Body of pancreas (tissue), 4 donors: ENCODE measurements around the gene NPW. TPM values are rescaled to one million over a fixed set of nuclear protein-coding genes. Genes with fewer than 3 reads are reported as not detected.

Experiments
- ATAC-seq: fragments of 150-250 bp; one replicate; pipeline ENCODE4 v1.9.1; 2016
- DNase-seq, 4 donors: peaks; one replicate each; pipeline ENCODE4 v3.0.0-alpha.2; 2019
- H3K27ac ChIP-seq, 4 donors: fragments of 200-600 bp; sonication (generic); 1 replicate in 3 of 4; 2 replicates in 1 of 4; pipeline versions ENCODE4 v1.5.1 to v1.6.1; 2016 to 2019; ENCODE audit warnings: mild to moderate bottlenecking in 1 of 4, mixed read lengths in 1 of 4, moderate library complexity in 1 of 4
- H3K27me3 ChIP-seq, 2 donors: fragments of 200-600 bp; sonication (generic); one replicate each; pipeline ENCODE4 v1.6.0; 2016; ENCODE audit warnings: mild to moderate bottlenecking in 1 of 2
- H3K36me3 ChIP-seq, 2 donors: fragments of 200-600 bp; sonication (generic); replicated peaks in 1 of 2; 2 replicates each; pipeline ENCODE4 v1.5.1; 2016; ENCODE audit warnings: low read depth in 2 of 2; ENCODE audit not compliant: insufficient read depth in 1 of 2
- H3K4me1 ChIP-seq: fragments of 200-600 bp; sonication (generic); one replicate; pipeline ENCODE4 v1.6.0; 2016
- H3K4me3 ChIP-seq, 2 donors: fragments of 200-600 bp; sonication (generic); 1 replicate in 1 of 2; 2 replicates in 1 of 2; pipeline ENCODE4 v1.5.1; 2016 to 2019
- H3K9me3 ChIP-seq, 3 donors: fragments of 200-600 bp; sonication (generic); 1 replicate in 2 of 3; 2 replicates in 1 of 3; pipeline ENCODE4 v1.5.1; 2016
- CTCF ChIP-seq, 7 experiments: fragments of 450-650 bp in 4 of 7; fragments of 200-600 bp in 3 of 7; sonication (generic) in 3 of 7; IDR thresholded peaks; one replicate each; pipeline ENCODE4 v1.5.1; 2016 to 2019; ENCODE audit warnings: antibody characterized with exemption in 7 of 7
- POLR2A ChIP-seq, 3 donors: fragments of 450-650 bp; IDR thresholded peaks; one replicate each; pipeline ENCODE4 v1.6.1; 2016; ENCODE audit warnings: antibody characterized with exemption in 3 of 3, mild to moderate bottlenecking in 2 of 3
- WGBS, 2 donors: methylation state at CpG; one replicate each; pipeline ENCODE4 v1.1.5; 2017; 5-methylcytosine and 5-hydroxymethylcytosine counted together
- intact Hi-C: fragments of 100-400 bp; cut with DNase I; formaldehyde crosslinking; loops from one replicate; pipeline ENCODE4 v1.15.1; 2023
- total RNA-seq, 2 donors: library from RNA; depleted of rRNA; stranded (reverse); fragments of >200 nt; gene quantifications; one replicate each; pipeline ENCODE4 v1.1.0, GENCODE V29; 2016

NPW gene
- total RNA-seq, 2 donors from 2014 or later, result not detected

- WGBS, 2 donors, result 83 to 86% methylated on average over 18 to 25 of the region's 26 CpGs
- Histone ChIP-seq H3K4me3 (no peak overlapping the region), H3K27ac (peak overlapping the region in 1 of 4 donors; percentile 37), H3K27me3 (no peaks in the 10 kb centered on the region), H3K9me3 (no peaks in the 10 kb centered on the region), H3K4me1 (no peaks in the 10 kb centered on the region), H3K36me3 (peaks cover 33% of the 10 kb centered on the region in 2 donors)
- intact Hi-C loops, result no loop called here
- DNase-seq (no peak), ATAC-seq (no peak)
- TF ChIP-seq CTCF (IDR thresholded peaks at IDR 0.05) (no peak), POLR2A (IDR thresholded peaks at IDR 0.05) (no peak)
Measured at GRCh38 chr16:1997494-1998359, 21.9 kb upstream of the NPW start.

- H3K27ac ChIP-seq, result no peak overlapping the region
- DNase-seq (no peak), ATAC-seq (no peak)
- TF ChIP-seq CTCF (IDR thresholded peaks at IDR 0.05) (no peak), POLR2A (IDR thresholded peaks at IDR 0.05) (no peak)
- no peaks in the 10 kb centered on the region for H3K27me3 ChIP-seq
- WGBS, 2 donors, result 89 to 92% methylated on average over 3 to 26 of the region's 27 CpGs
- H3K36me3 ChIP-seq, result peaks cover 33% of the 10 kb centered on the region in 2 donors
- intact Hi-C loops, result no loop called here
- peaks cover 3% of the 10 kb centered on the region for H3K4me1 ChIP-seq
- H3K4me3 ChIP-seq, result no peak overlapping the region
- H3K9me3 ChIP-seq, result no peaks in the 10 kb centered on the region
Measured at GRCh38 chr16:1998360-1998835, 21.2 kb upstream of the NPW start.

- ATAC-seq (no peak), DNase-seq (no peak)
- no peak for TF ChIP-seq POLR2A (IDR thresholded peaks at IDR 0.05)
- Histone ChIP-seq H3K4me3 (no peak overlapping the region), H3K27ac (no peak overlapping the region), H3K9me3 (no peaks in the 10 kb centered on the region), H3K4me1 (peaks cover 10% of the 10 kb centered on the region), H3K36me3 (peaks cover 33% of the 10 kb centered on the region in 2 donors), H3K27me3 (no peaks in the 10 kb centered on the region)
- 87 to 100% methylated on average over 4 to 27 of the region's 39 CpGs for WGBS, 2 donors
- intact Hi-C loops, result no loop called here
Measured at GRCh38 chr16:1998852-1999801, 20.5 kb upstream of the NPW start.

GRCh38 chr16:1999866-2000514 lies 19.6 kb upstream of the NPW start:
- TF ChIP-seq CTCF (IDR thresholded peaks at IDR 0.05), result no peak
- 86 to 89% methylated on average over 20 to 22 of the region's 28 CpGs for WGBS, 2 donors
- peaks cover 33% of the 10 kb centered on the region in 2 donors for H3K36me3 ChIP-seq
- no peaks in the 10 kb centered on the region for H3K9me3 ChIP-seq
- intact Hi-C loops, result no loop called here
- ATAC-seq, result no peak
- DNase-seq, result no peak
- no peak overlapping the region for H3K4me3 ChIP-seq
- no peaks in the 10 kb centered on the region for H3K27me3 ChIP-seq
- H3K4me1 ChIP-seq, result peaks cover 19% of the 10 kb centered on the region
- no peak overlapping the region for H3K27ac ChIP-seq
